Neural cell (in vitro differentiated cells): ENCODE results near the gene VWC2. TPM values are rescaled to one million over a fixed set of nuclear protein-coding genes. Genes with fewer than 3 reads are reported as not detected.

Experiments
- H2AFZ ChIP-seq: fragments of 200-600, 300-800 bp; sonication (generic), shearing (Covaris generic); 2 replicates; pipeline ENCODE4 v1.6.0; 2014; ENCODE audit warnings: low read depth, mild to moderate bottlenecking, antibody characterized with exemption, low read length, moderate library complexity
- H3F3A ChIP-seq: fragments of 200-600 bp; shearing (Covaris generic); 2 replicates; pipeline ENCODE4 v1.6.1; 2016; ENCODE audit warnings: mild to moderate bottlenecking, moderate library complexity, mixed read lengths, antibody characterized with exemption, low read length; ENCODE audit not compliant: insufficient read depth, poor library complexity, severe bottlenecking
- H3K27ac ChIP-seq: fragments of 200-600, 300-800 bp; sonication (generic), shearing (Covaris generic); 2 replicates; pipeline ENCODE4 v1.5.1; 2014; ENCODE audit warnings: mild to moderate bottlenecking, low read length, moderate library complexity
- H3K27me3 ChIP-seq: fragments of 300-800, 200-600 bp; sonication (generic), shearing (Covaris generic); 2 replicates; pipeline ENCODE4 v1.6.0; 2014; ENCODE audit warnings: mild to moderate bottlenecking, low read depth, low read length, moderate library complexity; ENCODE audit not compliant: insufficient read depth
- H3K36me3 ChIP-seq: fragments of 300-800, 200-600 bp; sonication (generic), shearing (Covaris generic); 2 replicates; pipeline ENCODE4 v1.5.1; 2014; ENCODE audit warnings: mild to moderate bottlenecking, antibody characterized with exemption, low read length, moderate library complexity; ENCODE audit not compliant: insufficient read depth
- H3K4me2 ChIP-seq: fragments of 300-800, 200-600 bp; sonication (generic), shearing (Covaris generic); 2 replicates; pipeline ENCODE4 v1.6.0; 2014; ENCODE audit warnings: mild to moderate bottlenecking, low read length
- H3K4me3 ChIP-seq: fragments of 300-800, 200-600 bp; sonication (generic), shearing (Covaris generic); 2 replicates; pipeline ENCODE4 v1.5.1; 2014; ENCODE audit warnings: mild to moderate bottlenecking, low read length, moderate library complexity
- H3K79me2 ChIP-seq: fragments of 200-600 bp; shearing (Covaris generic); replicated peaks from 2 replicates; pipeline ENCODE4 v1.6.0; 2014; ENCODE audit warnings: mild to moderate bottlenecking, low read length, moderate library complexity; ENCODE audit not compliant: insufficient read depth
- H3K9ac ChIP-seq: fragments of 300-800, 200-600 bp; sonication (generic), shearing (Covaris generic); 2 replicates; pipeline ENCODE4 v1.6.1; 2016; ENCODE audit warnings: mild to moderate bottlenecking, low read length, mixed read lengths
- H3K9me2 ChIP-seq: fragments of 200-600 bp; shearing (Covaris generic); 2 replicates; pipeline ENCODE4 v1.6.1; 2016; ENCODE audit warnings: mild to moderate bottlenecking, low read length, mixed read lengths; ENCODE audit not compliant: insufficient read depth
- H3K9me3 ChIP-seq: fragments of 200-600, 300-800 bp; sonication (generic), shearing (Covaris generic); 2 replicates; pipeline ENCODE4 v1.6.1; 2016; ENCODE audit warnings: mild to moderate bottlenecking, mixed run types, low read length, moderate library complexity, mixed read lengths
- H4K20me1 ChIP-seq: fragments of 200-600 bp; shearing (Covaris generic); 2 replicates; pipeline ENCODE4 v1.6.1; 2016; ENCODE audit warnings: mild to moderate bottlenecking, mixed run types; ENCODE audit not compliant: insufficient read depth
- CTCF ChIP-seq: fragments of 450-650 bp; IDR thresholded peaks from 2 replicates; pipeline ENCODE4 v1.5.1; 2014; ENCODE audit warnings: antibody characterized with exemption, mild to moderate bottlenecking, moderate library complexity; ENCODE audit not compliant: poor library complexity, severe bottlenecking
- EP300 ChIP-seq: fragments of 450-650 bp; conservative IDR thresholded peaks from 2 replicates; pipeline ENCODE4 v1.6.1; 2014; ENCODE audit warnings: antibody characterized with exemption, mild to moderate bottlenecking, moderate library complexity; ENCODE audit not compliant: poor library complexity, severe bottlenecking
- EZH2 ChIP-seq: fragments of 200-600, 300-800 bp; shearing (Covaris generic), sonication (generic); IDR thresholded peaks from 2 replicates; pipeline ENCODE4 v1.6.1; 2014; ENCODE audit warnings: antibody characterized with exemption, low read length, borderline replicate concordance, mild to moderate bottlenecking; ENCODE audit not compliant: insufficient read depth, poor library complexity, severe bottlenecking
- MXI1 ChIP-seq: fragments of 450-650 bp; conservative IDR thresholded peaks from 2 replicates; pipeline ENCODE4 v1.6.1; 2014; ENCODE audit warnings: antibody characterized with exemption, mild to moderate bottlenecking; ENCODE audit not compliant: poor library complexity, severe bottlenecking
- RAD21 ChIP-seq: fragments of 450-650 bp; conservative IDR thresholded peaks from 2 replicates; pipeline ENCODE4 v1.6.1; 2014; ENCODE audit warnings: antibody characterized with exemption, mild to moderate bottlenecking, moderate library complexity
- REST ChIP-seq: IDR thresholded peaks from 2 replicates; pipeline ENCODE4 v1.6.1; 2012; ENCODE audit warnings: borderline replicate concordance
- SMC3 ChIP-seq: fragments of 450-650 bp; conservative IDR thresholded peaks from 2 replicates; pipeline ENCODE4 v1.6.1; 2014; ENCODE audit warnings: antibody characterized with exemption, mild to moderate bottlenecking, moderate library complexity; ENCODE audit not compliant: poor library complexity
- TAF1 ChIP-seq: IDR thresholded peaks from 2 replicates; pipeline ENCODE4 v1.6.1; 2012; ENCODE audit warnings: low read depth
- polyA plus RNA-seq: library from polyadenylated mRNA; depleted of rRNA; stranded (reverse); fragments of >200 nt; gene quantifications from 2 replicates; pipeline ENCODE4 v1.2.3, GENCODE V29; 2014

The VWC2 gene
- polyA plus RNA-seq, 1 donor from 2014 or later = 4.6 TPM

GRCh38 chr7:49774459-49775064 is 1.1 kb downstream of the VWC2 start:
- no peaks in the 10 kb centered on the region for H3K36me3 ChIP-seq
- H4K20me1 ChIP-seq = no peaks in the 10 kb centered on the region
- no peaks in the 10 kb centered on the region for H3F3A ChIP-seq
- H3K79me2 ChIP-seq = peaks cover 5% of the 10 kb centered on the region
- H3K9ac ChIP-seq = peak overlapping the region; percentile 62
- peaks cover 47% of the 10 kb centered on the region for H3K27me3 ChIP-seq
- peak overlapping the region; percentile 85 for H3K4me3 ChIP-seq
- no peak overlapping the region for H2AFZ ChIP-seq
- no peaks in the 10 kb centered on the region for H3K9me3 ChIP-seq
- H3K27ac ChIP-seq = peak overlapping the region; percentile 46
- TF ChIP-seq CTCF = no peak
- no peak for TF ChIP-seq SMC3
- no peak for TF ChIP-seq EP300
- TF ChIP-seq MXI1 = no peak
- TF ChIP-seq TAF1 = no peak
- no peak for TF ChIP-seq EZH2
- no peak for TF ChIP-seq RAD21
- TF ChIP-seq REST = no peak
- peak overlapping the region; percentile 75 for H3K4me2 ChIP-seq
- no peaks in the 10 kb centered on the region for H3K9me2 ChIP-seq

- H3K4me3 ChIP-seq = peak overlapping the region; percentile 85
- H3K4me2 ChIP-seq = peak overlapping the region; percentile 75
- TF ChIP-seq MXI1 (peak; percentile 13), REST (no peak)
- H3K9me3 ChIP-seq = no peaks in the 10 kb centered on the region
- peak overlapping the region; percentile 16 for H2AFZ ChIP-seq
- H3K27ac ChIP-seq = peak overlapping the region; percentile 46
- peaks cover 5% of the 10 kb centered on the region for H3K79me2 ChIP-seq
- peaks cover 47% of the 10 kb centered on the region for H3K27me3 ChIP-seq
- H3K36me3 ChIP-seq = no peaks in the 10 kb centered on the region
- no peaks in the 10 kb centered on the region for H3K9me2 ChIP-seq
- no peaks in the 10 kb centered on the region for H3F3A ChIP-seq
- peak overlapping the region; percentile 62 for H3K9ac ChIP-seq
- H4K20me1 ChIP-seq = no peaks in the 10 kb centered on the region
Observed at GRCh38 chr7:49775065-49775948, 1.9 kb downstream of the VWC2 start.
